Lower leg skin (tissue), 4 donors: ENCODE results near the gene EXOC7. TPM values are rescaled to one million over a fixed set of nuclear protein-coding genes. Genes with fewer than 3 reads are reported as not detected.

ENCODE experiments used
- DNase-seq, 2 donors: peaks; one replicate each; pipeline ENCODE4 v3.0.0-alpha.2; 2019; ENCODE audit warnings: low spot score in 2 of 2
- H3K4me3 ChIP-seq: fragments of 200-600 bp; sonication (generic); 2 replicates; pipeline ENCODE4 v1.5.1; 2017; ENCODE audit warnings: mild to moderate bottlenecking, low read depth; ENCODE audit not compliant: poor library complexity, severe bottlenecking
- POLR2A ChIP-seq, 2 donors: fragments of 450-650 bp; IDR thresholded peaks; one replicate each; pipeline ENCODE4 v1.6.1; 2016 to 2017; ENCODE audit warnings: antibody characterized with exemption in 2 of 2, mild to moderate bottlenecking in 1 of 2, moderate library complexity in 1 of 2
- WGBS, 2 donors: methylation state at CpG; one replicate each; pipeline ENCODE4 v1.1.5; 2018; 5-methylcytosine and 5-hydroxymethylcytosine counted together
- intact Hi-C: fragments of 100-400 bp; cut with DNase I; formaldehyde crosslinking; loops from one replicate; pipeline ENCODE4 v1.15.0; 2023; ENCODE audit warnings: low total_unique reads
- total RNA-seq, 4 donors: library from RNA; depleted of rRNA; stranded (reverse); fragments of >200 nt; gene quantifications; one replicate each; pipeline ENCODE4 v1.1.0, GENCODE V29; 2016
- TF ChIP-seq, protein P1 (sequence below), 3 donors: fragments of 450-650 bp; IDR thresholded peaks; one replicate each; pipeline ENCODE4 v1.5.1; 2016; ENCODE audit warnings: antibody characterized with exemption in 3 of 3, mild to moderate bottlenecking in 3 of 3, moderate library complexity in 2 of 3

The EXOC7 gene
- total RNA-seq, 4 donors from 2014 or later, result 52.5 to 78.4 (median 72.3) TPM

GRCh38 chr17:76124582-76125390 lies 21.2 kb upstream of the EXOC7 start:
- TF ChIP-seq, protein P1, sequence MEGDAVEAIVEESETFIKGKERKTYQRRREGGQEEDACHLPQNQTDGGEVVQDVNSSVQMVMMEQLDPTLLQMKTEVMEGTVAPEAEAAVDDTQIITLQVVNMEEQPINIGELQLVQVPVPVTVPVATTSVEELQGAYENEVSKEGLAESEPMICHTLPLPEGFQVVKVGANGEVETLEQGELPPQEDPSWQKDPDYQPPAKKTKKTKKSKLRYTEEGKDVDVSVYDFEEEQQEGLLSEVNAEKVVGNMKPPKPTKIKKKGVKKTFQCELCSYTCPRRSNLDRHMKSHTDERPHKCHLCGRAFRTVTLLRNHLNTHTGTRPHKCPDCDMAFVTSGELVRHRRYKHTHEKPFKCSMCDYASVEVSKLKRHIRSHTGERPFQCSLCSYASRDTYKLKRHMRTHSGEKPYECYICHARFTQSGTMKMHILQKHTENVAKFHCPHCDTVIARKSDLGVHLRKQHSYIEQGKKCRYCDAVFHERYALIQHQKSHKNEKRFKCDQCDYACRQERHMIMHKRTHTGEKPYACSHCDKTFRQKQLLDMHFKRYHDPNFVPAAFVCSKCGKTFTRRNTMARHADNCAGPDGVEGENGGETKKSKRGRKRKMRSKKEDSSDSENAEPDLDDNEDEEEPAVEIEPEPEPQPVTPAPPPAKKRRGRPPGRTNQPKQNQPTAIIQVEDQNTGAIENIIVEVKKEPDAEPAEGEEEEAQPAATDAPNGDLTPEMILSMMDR (IDR thresholded peaks at IDR 0.05), result no peak
- TF ChIP-seq POLR2A (IDR thresholded peaks at IDR 0.05), result no peak
- intact Hi-C loops, result loop anchor here (5.0 kb wide), 1 partner anchor 158 kb away; no protein-coding TSS in a partner anchor
- no peak overlapping the region for H3K4me3 ChIP-seq
- 83 to 86% methylated on average over 22 of the region's 22 CpGs for WGBS, 2 donors
- DNase-seq, result no peak

- no peak for TF ChIP-seq POLR2A (IDR thresholded peaks at IDR 0.05)
- TF ChIP-seq, protein P1 (IDR thresholded peaks at IDR 0.05), result no peak
- no peak for DNase-seq
- 57 to 74% methylated on average over 6 to 9 of the region's 9 CpGs for WGBS, 2 donors
- intact Hi-C loops, result loop anchor here (5.0 kb wide), 1 partner anchor 158 kb away; no protein-coding TSS in a partner anchor
- no peak overlapping the region for H3K4me3 ChIP-seq
Observed at GRCh38 chr17:76123749-76124581, 20.4 kb upstream of the EXOC7 start.

DNA sequence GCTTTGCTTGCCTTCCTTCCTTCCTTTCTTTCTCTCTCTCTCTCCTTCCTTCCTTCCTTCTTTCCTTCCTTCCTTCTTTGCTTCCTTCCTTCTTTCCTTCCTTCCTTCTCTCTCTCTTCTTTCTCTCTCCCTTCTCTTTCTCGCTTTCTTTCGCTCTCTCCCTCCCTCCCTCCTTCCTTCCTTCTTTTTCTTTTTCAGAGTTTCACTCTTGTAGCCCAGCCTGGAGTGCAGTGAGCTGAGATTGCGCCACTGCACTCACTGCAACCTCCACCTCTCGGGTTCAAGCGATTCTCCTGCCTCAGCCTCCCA lies 19.6 kb upstream of the EXOC7 start:
- no peak for TF ChIP-seq POLR2A (IDR thresholded peaks at IDR 0.05)
- WGBS, 2 donors, result 71 to 77% methylated on average over 5 of the region's 5 CpGs
- no peak for DNase-seq
- intact Hi-C loops, result loop anchor here (5.0 kb wide), 1 partner anchor 159 kb away; no protein-coding TSS in a partner anchor
- H3K4me3 ChIP-seq, result no peak overlapping the region

- no peak for DNase-seq
- intact Hi-C loops, result loop anchor here (5.0 kb wide), 1 partner anchor 160 kb away; no protein-coding TSS in a partner anchor
- H3K4me3 ChIP-seq, result no peak overlapping the region
- TF ChIP-seq, protein P1 (IDR thresholded peaks at IDR 0.05), result no peak
- TF ChIP-seq POLR2A (IDR thresholded peaks at IDR 0.05), result no peak
- 88 to 91% methylated on average over 24 of the region's 24 CpGs for WGBS, 2 donors
Observed at GRCh38 chr17:76122431-76123190, 19.0 kb upstream of the EXOC7 start.

- DNase-seq, result no peak
- intact Hi-C loops, result loop anchor here (5.0 kb wide), 1 partner anchor 160 kb away; no protein-coding TSS in a partner anchor
- WGBS, 2 donors, result 25 to 33% methylated on average over 28 to 38 of the region's 42 CpGs
- no peak overlapping the region for H3K4me3 ChIP-seq
- TF ChIP-seq, protein P1 (IDR thresholded peaks at IDR 0.05), result no peak
- no peak for TF ChIP-seq POLR2A (IDR thresholded peaks at IDR 0.05)
Observed at GRCh38 chr17:76121932-76122430, 18.4 kb upstream of the EXOC7 start.
